GM12892 (cell line): ENCODE results near the gene VPS33B.
A peak's percentile ranks its signal among the peaks of the same experiment; 100 is the strongest.

ENCODE experiments used
- POLR2A ChIP-seq: IDR thresholded peaks from 2 replicates; pipeline ENCODE4 v1.6.1; 2011; ENCODE audit warnings: low read depth, low read length, control low read depth
- POLR2AphosphoS5 ChIP-seq: IDR thresholded peaks from 2 replicates; pipeline ENCODE4 v1.6.1; 2011; ENCODE audit warnings: low read depth, low read length, control low read depth
- TAF1 ChIP-seq: IDR thresholded peaks from 2 replicates; pipeline ENCODE4 v1.6.1; 2011; ENCODE audit warnings: low read depth, mild to moderate bottlenecking, control low read depth, low read length, borderline replicate concordance

- TF ChIP-seq POLR2A (peak; percentile 86), POLR2AphosphoS5 (peak; percentile 95), TAF1 (peak; percentile 59)
These were observed 67.4 kb downstream of the VPS33B start, which contains the start of gene RCCD1 for GRCh38 chr15:90954712-90955623.
